NT2/D1 (cell line): Measurements from ENCODE around the gene IL34.

Experiments used
- SUZ12 ChIP-seq: IDR thresholded peaks from 2 replicates; pipeline ENCODE4 v1.6.1; 2011; ENCODE audit not compliant: insufficient read length, insufficient read depth; ENCODE audit errors: extremely low read depth
- YY1 ChIP-seq: IDR thresholded peaks from 2 replicates; pipeline ENCODE4 v1.6.1; 2011; ENCODE audit not compliant: insufficient read length, insufficient read depth
- ZNF274 ChIP-seq: IDR thresholded peaks from 2 replicates; pipeline ENCODE4 v1.6.1; 2011; ENCODE audit warnings: mild to moderate bottlenecking, low read depth, low read length

DNA sequence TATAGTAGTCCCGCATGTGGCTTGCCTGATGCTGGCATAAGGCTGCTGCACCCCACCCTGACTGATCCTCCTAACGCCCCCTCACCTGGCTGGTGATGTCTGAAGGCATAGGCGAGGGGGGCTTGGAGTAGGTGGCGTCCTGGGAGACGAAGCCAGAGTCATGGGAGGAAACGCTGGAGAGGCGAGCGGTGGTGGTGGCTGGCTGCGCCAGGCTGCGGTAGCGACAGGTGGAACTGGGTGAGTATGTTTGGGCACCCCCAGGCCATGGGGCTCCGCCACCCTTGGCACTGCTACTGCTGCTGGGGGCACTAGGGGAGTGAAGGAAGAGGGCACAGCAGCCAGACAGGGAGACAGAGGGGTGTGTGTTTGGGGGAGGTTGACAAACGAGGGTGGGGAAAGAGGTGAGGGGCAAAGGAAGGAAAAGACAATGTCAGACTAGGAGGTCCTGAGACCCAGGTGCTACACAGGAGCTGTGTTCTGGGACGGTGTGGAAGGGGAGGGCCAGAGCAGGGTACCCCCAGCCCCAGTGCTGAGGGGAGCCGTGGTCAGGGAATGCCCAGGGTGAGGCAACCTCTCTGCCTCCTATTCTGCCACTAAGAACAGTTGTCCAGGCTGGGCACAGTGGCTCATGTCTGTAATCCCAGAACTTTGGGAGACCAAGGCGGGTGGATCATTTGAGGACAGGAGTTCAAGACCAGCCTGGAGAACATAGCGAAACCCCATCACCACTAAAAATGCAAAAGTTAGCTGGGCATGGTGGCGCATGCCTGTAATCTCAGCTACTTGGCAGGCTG lies 28.1 kb downstream of the IL34 start:
- TF ChIP-seq ZNF274: no peak
- no peak for TF ChIP-seq SUZ12
- TF ChIP-seq YY1: no peak
